Mesothelial cell of epicardium (in vitro differentiated cells): ENCODE measurements around the gene DNAH17. TPM values are rescaled to one million over a fixed set of nuclear protein-coding genes. Genes with fewer than 3 reads are reported as not detected.
A peak's percentile ranks its signal among the peaks of the same experiment; 100 is the strongest.

Source experiments
- DNase-seq, 2 experiments: peaks; one replicate each; pipeline ENCODE4 v3.0.0; 2021; ENCODE audit warnings: low spot score in 2 of 2; ENCODE audit not compliant: unreplicated experiment in 2 of 2
- H3K27ac Mint-ChIP-seq: 2 replicates; pipeline ENCODE4 v1.8.0; 2021; ENCODE audit warnings: mixed read lengths
- H3K27me3 Mint-ChIP-seq: 2 replicates; pipeline ENCODE4 v1.8.0; 2021; ENCODE audit warnings: low read depth, mixed read lengths
- H3K36me3 Mint-ChIP-seq: 2 replicates; pipeline ENCODE4 v1.8.0; 2021; ENCODE audit warnings: mixed read lengths
- H3K4me1 Mint-ChIP-seq: 2 replicates; pipeline ENCODE4 v1.8.0; 2021; ENCODE audit warnings: mixed read lengths
- H3K4me3 Mint-ChIP-seq: 2 replicates; pipeline ENCODE4 v1.8.0; 2021; ENCODE audit warnings: mild to moderate bottlenecking, moderate library complexity, mixed read lengths
- H3K9me3 Mint-ChIP-seq: 2 replicates; pipeline ENCODE4 v1.8.0; 2021; ENCODE audit warnings: mixed read lengths
- CTCF ChIP-seq: fragments of 200-600 bp; sonication (generic); IDR thresholded peaks from one replicate; pipeline ENCODE4 v1.5.0; 2021; ENCODE audit warnings: antibody characterized with exemption; ENCODE audit not compliant: unreplicated experiment
- total RNA-seq: library from RNA; stranded (reverse); gene quantifications from 3 replicates; pipeline ENCODE4 v1.2.1, GENCODE V29; 2021

The DNAH17 gene
- total RNA-seq, 1 donor from 2014 or later = 0.87 TPM

- no peak overlapping the region for H3K4me3 Mint-ChIP-seq
- no peak for DNase-seq
- no peaks in the 10 kb centered on the region for H3K9me3 Mint-ChIP-seq
- H3K36me3 Mint-ChIP-seq = peaks cover 14% of the 10 kb centered on the region
- H3K27me3 Mint-ChIP-seq = no peaks in the 10 kb centered on the region
- peak overlapping the region; percentile 96 for H3K27ac Mint-ChIP-seq
- peaks cover 36% of the 10 kb centered on the region for H3K4me1 Mint-ChIP-seq
- TF ChIP-seq CTCF = no peak
Observed at GRCh38 chr17:78391843-78392242, 185.4 kb downstream of the DNAH17 start.

- Mint-ChIP-seq H3K27ac (peak overlapping the region; percentile 96), H3K4me3 (no peak overlapping the region), H3K4me1 (peaks cover 36% of the 10 kb centered on the region), H3K36me3 (peaks cover 9% of the 10 kb centered on the region), H3K27me3 (no peaks in the 10 kb centered on the region), H3K9me3 (no peaks in the 10 kb centered on the region)
- DNase-seq = no peak
- no peak for TF ChIP-seq CTCF
Observed at GRCh38 chr17:78391051-78391431, 186.2 kb downstream of the DNAH17 start.

GRCh38 chr17:78390241-78391050 lies 186.8 kb downstream of the DNAH17 start:
- Mint-ChIP-seq H3K9me3 (no peaks in the 10 kb centered on the region), H3K4me3 (no peak overlapping the region), H3K36me3 (peaks cover 8% of the 10 kb centered on the region), H3K27ac (peak overlapping the region; percentile 96), H3K4me1 (peaks cover 40% of the 10 kb centered on the region), H3K27me3 (no peaks in the 10 kb centered on the region)
- no peak for TF ChIP-seq CTCF
- no peak for DNase-seq

GRCh38 chr17:78387977-78388941 lies 188.9 kb downstream of the DNAH17 start:
- H3K27ac Mint-ChIP-seq = peak overlapping the region; percentile 72
- H3K36me3 Mint-ChIP-seq = peaks cover 2% of the 10 kb centered on the region
- no peak for DNase-seq
- H3K9me3 Mint-ChIP-seq = no peaks in the 10 kb centered on the region
- no peak for TF ChIP-seq CTCF
- peaks cover 43% of the 10 kb centered on the region for H3K4me1 Mint-ChIP-seq
- no peaks in the 10 kb centered on the region for H3K27me3 Mint-ChIP-seq
- no peak overlapping the region for H3K4me3 Mint-ChIP-seq

GRCh38 chr17:78384479-78385175 lies 192.6 kb downstream of the DNAH17 start:
- Mint-ChIP-seq H3K27me3 (no peaks in the 10 kb centered on the region), H3K9me3 (no peaks in the 10 kb centered on the region), H3K36me3 (no peaks in the 10 kb centered on the region), H3K27ac (peak overlapping the region; percentile 41), H3K4me1 (peaks cover 41% of the 10 kb centered on the region), H3K4me3 (no peak overlapping the region)
- no peak for DNase-seq
- TF ChIP-seq CTCF = no peak
